Uterus (tissue), 2 donors: ENCODE data around the gene PAM.

ENCODE experiments used
- POLR2A ChIP-seq, 2 donors: fragments of 450-650 bp; IDR thresholded peaks; one replicate each; pipeline ENCODE4 v1.6.1; 2016; ENCODE audit warnings: antibody characterized with exemption in 2 of 2, mild to moderate bottlenecking in 1 of 2, moderate library complexity in 1 of 2
- TF ChIP-seq, protein P1 (sequence below), 4 experiments: fragments of 200-600 bp in 2 of 4; fragments of 450-650 bp in 2 of 4; sonication (generic) in 2 of 4; IDR thresholded peaks; one replicate each; pipeline ENCODE4 v1.5.1; 2016 to 2019; ENCODE audit warnings: antibody characterized with exemption in 4 of 4, mild to moderate bottlenecking in 2 of 4, moderate library complexity in 1 of 4

DNA sequence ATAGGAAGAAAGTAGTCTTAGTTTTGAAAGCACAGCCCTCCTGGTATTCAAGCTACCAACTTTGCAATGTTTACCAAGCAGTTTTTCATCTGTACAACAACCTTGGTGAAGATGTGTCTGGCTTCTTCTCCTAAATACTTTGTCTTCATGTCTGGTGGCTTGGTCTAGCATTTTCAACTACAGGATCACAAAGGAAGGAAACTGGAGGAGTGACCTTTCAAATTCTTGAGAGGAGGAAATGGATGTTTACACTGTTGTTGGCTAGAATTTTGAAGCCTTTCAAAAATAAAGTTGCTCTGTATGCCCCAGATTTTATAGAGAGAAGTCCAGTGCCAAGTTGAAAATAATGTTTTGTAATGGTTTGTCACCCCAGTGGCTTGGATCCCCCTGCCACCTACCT, 16.3 kb downstream of the PAM start:
- no peak for TF ChIP-seq POLR2A (IDR thresholded peaks at IDR 0.05)
- TF ChIP-seq, protein P1, sequence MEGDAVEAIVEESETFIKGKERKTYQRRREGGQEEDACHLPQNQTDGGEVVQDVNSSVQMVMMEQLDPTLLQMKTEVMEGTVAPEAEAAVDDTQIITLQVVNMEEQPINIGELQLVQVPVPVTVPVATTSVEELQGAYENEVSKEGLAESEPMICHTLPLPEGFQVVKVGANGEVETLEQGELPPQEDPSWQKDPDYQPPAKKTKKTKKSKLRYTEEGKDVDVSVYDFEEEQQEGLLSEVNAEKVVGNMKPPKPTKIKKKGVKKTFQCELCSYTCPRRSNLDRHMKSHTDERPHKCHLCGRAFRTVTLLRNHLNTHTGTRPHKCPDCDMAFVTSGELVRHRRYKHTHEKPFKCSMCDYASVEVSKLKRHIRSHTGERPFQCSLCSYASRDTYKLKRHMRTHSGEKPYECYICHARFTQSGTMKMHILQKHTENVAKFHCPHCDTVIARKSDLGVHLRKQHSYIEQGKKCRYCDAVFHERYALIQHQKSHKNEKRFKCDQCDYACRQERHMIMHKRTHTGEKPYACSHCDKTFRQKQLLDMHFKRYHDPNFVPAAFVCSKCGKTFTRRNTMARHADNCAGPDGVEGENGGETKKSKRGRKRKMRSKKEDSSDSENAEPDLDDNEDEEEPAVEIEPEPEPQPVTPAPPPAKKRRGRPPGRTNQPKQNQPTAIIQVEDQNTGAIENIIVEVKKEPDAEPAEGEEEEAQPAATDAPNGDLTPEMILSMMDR (IDR thresholded peaks at IDR 0.05), result no peak
